ENCODE measurements around the gene PADI1. TPM values are rescaled to one million over a fixed set of nuclear protein-coding genes. Genes with fewer than 3 reads are reported as not detected.

The PADI1 gene
- total RNA-seq, 1 donor from 2014 or later, result not detected

GRCh38 chr1:17176306-17177061 lies 28.4 kb upstream of the PADI1 start:
- no peaks in the 10 kb centered on the region for H3K9me3 ChIP-seq (replicated peaks)
- H3K4me3 ChIP-seq, result no peak overlapping the region
- H3K27me3 ChIP-seq (ENCODE audit: low read depth), result peaks cover 67% of the 10 kb centered on the region
- intact Hi-C loops (cut with micrococcal nuclease), result no loop called here
- no peak for TF ChIP-seq CTCF (IDR thresholded peaks at IDR 0.05; ENCODE audit: borderline replicate concordance)
- no peak overlapping the region for H3K27ac ChIP-seq (replicated peaks)
- H3K36me3 ChIP-seq, result no peaks in the 10 kb centered on the region
- DNase-seq, result no peak
- no peaks in the 10 kb centered on the region for H3K4me1 ChIP-seq

GRCh38 chr1:17177651-17178050 lies 27.3 kb upstream of the PADI1 start:
- Histone ChIP-seq H3K27ac (replicated peaks) (no peak overlapping the region), H3K9me3 (replicated peaks) (no peaks in the 10 kb centered on the region), H3K4me3 (no peak overlapping the region), H3K27me3 (ENCODE audit: low read depth) (peaks cover 69% of the 10 kb centered on the region), H3K36me3 (no peaks in the 10 kb centered on the region), H3K4me1 (no peaks in the 10 kb centered on the region)
- intact Hi-C loops (cut with micrococcal nuclease), result no loop called here
- TF ChIP-seq CTCF (IDR thresholded peaks at IDR 0.05; ENCODE audit: borderline replicate concordance), result no peak
- DNase-seq, result no peak

GRCh38 chr1:17181781-17182464 lies 23.0 kb upstream of the PADI1 start:
- H3K9me3 ChIP-seq (replicated peaks), result no peaks in the 10 kb centered on the region
- no peaks in the 10 kb centered on the region for H3K36me3 ChIP-seq
- no peak for DNase-seq
- H3K4me1 ChIP-seq, result no peaks in the 10 kb centered on the region
- no peak for TF ChIP-seq CTCF (IDR thresholded peaks at IDR 0.05; ENCODE audit: borderline replicate concordance)
- H3K27ac ChIP-seq (replicated peaks), result no peak overlapping the region
- intact Hi-C loops (cut with micrococcal nuclease), result no loop called here
- peaks cover 63% of the 10 kb centered on the region for H3K27me3 ChIP-seq (ENCODE audit: low read depth)
- no peak overlapping the region for H3K4me3 ChIP-seq

GRCh38 chr1:17183388-17184160 lies 21.4 kb upstream of the PADI1 start:
- peaks cover 70% of the 10 kb centered on the region for H3K27me3 ChIP-seq (ENCODE audit: low read depth)
- H3K27ac ChIP-seq (replicated peaks), result no peak overlapping the region
- no peak for DNase-seq
- no peaks in the 10 kb centered on the region for H3K36me3 ChIP-seq
- no peaks in the 10 kb centered on the region for H3K4me1 ChIP-seq
- TF ChIP-seq CTCF (IDR thresholded peaks at IDR 0.05; ENCODE audit: borderline replicate concordance), result no peak
- no peak overlapping the region for H3K4me3 ChIP-seq
- peaks cover 6% of the 10 kb centered on the region for H3K9me3 ChIP-seq (replicated peaks)
- intact Hi-C loops (cut with micrococcal nuclease), result no loop called here

GRCh38 chr1:17184161-17184665 lies 20.7 kb upstream of the PADI1 start:
- intact Hi-C loops (cut with micrococcal nuclease), result no loop called here
- no peak for DNase-seq
- Histone ChIP-seq H3K9me3 (replicated peaks) (peaks cover 12% of the 10 kb centered on the region), H3K27me3 (ENCODE audit: low read depth) (peaks cover 76% of the 10 kb centered on the region), H3K4me1 (no peaks in the 10 kb centered on the region), H3K4me3 (no peak overlapping the region), H3K27ac (replicated peaks) (no peak overlapping the region), H3K36me3 (no peaks in the 10 kb centered on the region)
- TF ChIP-seq CTCF (IDR thresholded peaks at IDR 0.05; ENCODE audit: borderline replicate concordance), result no peak
